HCT116 (cell line): Measurements from ENCODE around the gene PKDCC. TPM values are rescaled to one million over a fixed set of nuclear protein-coding genes. Genes with fewer than 3 reads are reported as not detected.

Source experiments
- ATAC-seq: fragments of 200-7000 bp; cut with Tn5 transposase; 2 replicates; pipeline ENCODE4 v1.9.1; 2020; ENCODE audit warnings: mild to moderate bottlenecking, moderate library complexity
- BruUV-seq: library from RNA; stranded (reverse); fragments of 400-500 nt; replicated peaks from 2 replicates; lab custom pipeline; 2021; lab: Mats Ljungman, UMichigan
- CTCF ChIA-PET: fragments of 300-600 bp; sonication (Branson Sonifier 250); formaldehyde crosslinking; loops from one replicate; lab custom pipeline; 2021; ENCODE audit warnings: antibody characterized with exemption; lab: Charles Lee
- POLR2A ChIA-PET: fragments of 300-600, 350-600 bp; sonication (Branson Sonifier 250); formaldehyde crosslinking; loops from one replicate; lab custom pipeline; 2021; ENCODE audit warnings: antibody characterized with exemption; lab: Charles Lee
- RAD21 ChIA-PET, 2 experiments: fragments of 300-600 bp; sonication (Branson Sonifier 250); formaldehyde crosslinking; loops; one replicate each; lab custom pipeline; 2023; ENCODE audit warnings: low total read pairs in 2 of 2; ENCODE audit not compliant: uncharacterized antibody in 2 of 2, unreplicated experiment in 2 of 2, low non-redundant PET in 1 of 2; lab: Charles Lee
- DNase-seq: peaks from one replicate; pipeline ENCODE4 v3.0.0-alpha.2; 2010; ENCODE audit warnings: low read depth, low spot score
- H2AFZ ChIP-seq: fragments of 200-600 bp; shearing (Covaris generic), sonication (generic); 2 replicates; pipeline ENCODE4 v1.6.1; 2017; ENCODE audit warnings: low read depth, mixed run types, mixed read lengths, antibody characterized with exemption, low read length; ENCODE audit not compliant: poor library complexity, severe bottlenecking
- H3K27ac ChIP-seq: 2 replicates; pipeline ENCODE4 v1.5.1; 2012; ENCODE audit warnings: low read depth, low read length
- H3K27me3 ChIP-seq: fragments of 200-600 bp; sonication (generic); 2 replicates; pipeline ENCODE4 v1.6.1; 2016; ENCODE audit warnings: mixed run types, low read length, mixed read lengths; ENCODE audit not compliant: insufficient read depth
- H3K36me3 ChIP-seq, 2 experiments: fragments of 200-500 bp in 1 of 2; fragments of 200-600 bp in 1 of 2; sonication (Bioruptor generic) in 1 of 2; sonication (generic) in 1 of 2; 2 replicates each; pipeline versions ENCODE4 v1.5.1 to v1.6.1; 2014 to 2016; ENCODE audit warnings: low read length in 2 of 2, inconsistent platforms in 1 of 2, mixed read lengths in 1 of 2, mixed run types in 1 of 2; ENCODE audit not compliant: insufficient read depth in 2 of 2, control insufficient read depth in 1 of 2
- H3K4me1 ChIP-seq, 2 experiments: fragments of 200-600 bp in 1 of 2; sonication (generic) in 1 of 2; 2 replicates each; pipeline versions ENCODE4 v1.5.1 to v1.6.1; 2012 to 2017; ENCODE audit warnings: low read length in 2 of 2, inconsistent platforms in 1 of 2, mild to moderate bottlenecking in 1 of 2, mixed read lengths in 1 of 2, mixed run types in 1 of 2, moderate library complexity in 1 of 2; ENCODE audit not compliant: insufficient read depth in 2 of 2, control insufficient read depth in 1 of 2
- H3K4me2 ChIP-seq: fragments of 200-600 bp; sonication (generic); 2 replicates; pipeline ENCODE4 v1.6.1; 2017; ENCODE audit warnings: mixed run types, low read length, mixed read lengths
- H3K4me3 ChIP-seq, 2 experiments: fragments of 200-600 bp in 1 of 2; sonication (generic) in 1 of 2; replicated peaks in 1 of 2; 2 replicates each; pipeline ENCODE4 v1.5.1; 2011 to 2016; ENCODE audit warnings: low read length in 2 of 2, control low read depth in 1 of 2, low read depth in 1 of 2, mild to moderate bottlenecking in 1 of 2, mixed read lengths in 1 of 2, mixed run types in 1 of 2
- H3K79me2 ChIP-seq: fragments of 200-600 bp; sonication (generic); 2 replicates; pipeline ENCODE4 v1.6.1; 2017; ENCODE audit warnings: mild to moderate bottlenecking, mixed run types, low read length, moderate library complexity, mixed read lengths; ENCODE audit not compliant: insufficient read depth
- H3K9ac ChIP-seq: fragments of 200-600 bp; sonication (generic); 2 replicates; pipeline ENCODE4 v1.6.1; 2016; ENCODE audit warnings: low read length, mixed read lengths
- H3K9me2 ChIP-seq: fragments of 200-600 bp; sonication (generic), shearing (Covaris generic); 2 replicates; pipeline ENCODE4 v1.6.1; 2017; ENCODE audit warnings: mixed run types, mild to moderate bottlenecking, moderate library complexity; ENCODE audit not compliant: insufficient read depth
- H3K9me3 ChIP-seq, 2 experiments: fragments of 200-500 bp in 1 of 2; fragments of 200-600 bp in 1 of 2; sonication (Bioruptor generic) in 1 of 2; sonication (generic) in 1 of 2; 2 replicates each; pipeline ENCODE4 v1.6.1; 2014 to 2017; ENCODE audit warnings: low read length in 2 of 2, mixed read lengths in 2 of 2, inconsistent platforms in 1 of 2, low read depth in 1 of 2, mild to moderate bottlenecking in 1 of 2, mixed run types in 1 of 2, moderate library complexity in 1 of 2; ENCODE audit not compliant: control insufficient read depth in 1 of 2, insufficient read depth in 1 of 2
- H4K20me1 ChIP-seq: fragments of 200-600 bp; sonication (generic), shearing (Covaris generic); 2 replicates; pipeline ENCODE4 v1.6.1; 2017; ENCODE audit warnings: mixed run types, mild to moderate bottlenecking, moderate library complexity; ENCODE audit not compliant: insufficient read depth
- EZH2 ChIP-seq: fragments of 200-600 bp; sonication (generic); IDR thresholded peaks from 2 replicates; pipeline ENCODE4 v1.6.1; 2017; ENCODE audit warnings: antibody characterized with exemption, mixed run types
- REST ChIP-seq: IDR thresholded peaks from 2 replicates; pipeline ENCODE4 v1.6.1; 2012; ENCODE audit warnings: low read depth
- SIN3A ChIP-seq: IDR thresholded peaks from 2 replicates; pipeline ENCODE4 v1.6.1; 2012; ENCODE audit warnings: low read depth
- TCF7L2 ChIP-seq: IDR thresholded peaks from 2 replicates; pipeline ENCODE4 v1.7.0; 2011; ENCODE audit warnings: borderline replicate concordance, inconsistent platforms; ENCODE audit not compliant: insufficient read depth, insufficient read length; ENCODE audit errors: extremely low read depth
- ZBTB33 ChIP-seq: IDR thresholded peaks from 2 replicates; pipeline ENCODE4 v1.6.1; 2011; ENCODE audit warnings: mild to moderate bottlenecking, low read length, moderate library complexity; ENCODE audit not compliant: insufficient replicate concordance; ENCODE audit errors: extremely low read depth
- intact Hi-C: fragments of 100-400 bp; cut with micrococcal nuclease; formaldehyde crosslinking; loops from 2 replicates; pipeline ENCODE4 v1.10.0; 2022
- total RNA-seq: library from RNA; stranded (reverse); gene quantifications from one replicate; pipeline ENCODE4 v1.2.1, GENCODE V29; 2021; ENCODE audit not compliant: unreplicated experiment

PKDCC gene
- total RNA-seq, 1 experiment from 2014 or later, result 0.84 TPM

- no peak overlapping the region for H3K4me2 ChIP-seq
- no peak overlapping the region for H3K4me3 ChIP-seq
- DNase-seq (no peak), ATAC-seq (no peak)
- no TSS peak for BruUV-seq
- no peak overlapping the region for H3K9ac ChIP-seq
- no peaks in the 10 kb centered on the region for H3K4me1 ChIP-seq
- ChIA-PET POLR2A (no interaction called here), RAD21 (no interaction called here), CTCF (no interaction called here)
- no peak overlapping the region for H2AFZ ChIP-seq
- no peaks in the 10 kb centered on the region for H3K79me2 ChIP-seq
- H3K36me3 ChIP-seq, result no peaks in the 10 kb centered on the region
- H3K27ac ChIP-seq, result no peak overlapping the region
- TF ChIP-seq EZH2, result no peak
- no peak for TF ChIP-seq REST
- no peak for TF ChIP-seq TCF7L2
- TF ChIP-seq ZBTB33, result no peak
- TF ChIP-seq SIN3A, result no peak
- no peaks in the 10 kb centered on the region for H3K9me2 ChIP-seq
- intact Hi-C loops, result no loop called here
- no peaks in the 10 kb centered on the region for H3K9me3 ChIP-seq
- no peaks in the 10 kb centered on the region for H3K27me3 ChIP-seq
- no peaks in the 10 kb centered on the region for H4K20me1 ChIP-seq
Observed at GRCh38 chr2:42099438-42100173, 51.8 kb downstream of the PKDCC start.
